ENCODE data around the gene ASPDH.

DNA sequence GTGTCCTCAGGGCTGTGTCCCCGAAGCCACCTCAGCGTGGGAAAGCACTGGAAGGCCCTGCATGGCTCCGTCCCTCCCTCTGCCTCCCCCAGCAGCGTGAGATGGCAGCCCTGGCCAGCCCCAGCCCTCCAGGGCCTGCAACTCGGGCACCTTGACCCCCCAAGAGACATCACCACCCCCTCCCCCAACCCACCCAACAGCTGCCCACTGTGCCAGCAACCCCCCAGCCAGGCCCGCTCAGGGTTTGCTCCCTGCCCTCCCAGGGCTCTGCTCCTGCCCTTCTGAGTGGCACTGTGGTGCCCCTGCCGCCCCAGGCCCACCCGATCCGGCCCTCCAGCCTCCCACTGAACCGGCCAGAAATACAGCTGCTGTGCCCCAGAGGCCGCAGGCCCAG lies 1.5 kb upstream of the ASPDH start:
- no peak for TF ChIP-seq POLR2A (IDR thresholded peaks at IDR 0.05; ENCODE audit: low read depth, low read length)
- TF ChIP-seq MAFK (IDR thresholded peaks at IDR 0.05; ENCODE audit: low read depth, low read length) = no peak
- TF ChIP-seq, protein P1, sequence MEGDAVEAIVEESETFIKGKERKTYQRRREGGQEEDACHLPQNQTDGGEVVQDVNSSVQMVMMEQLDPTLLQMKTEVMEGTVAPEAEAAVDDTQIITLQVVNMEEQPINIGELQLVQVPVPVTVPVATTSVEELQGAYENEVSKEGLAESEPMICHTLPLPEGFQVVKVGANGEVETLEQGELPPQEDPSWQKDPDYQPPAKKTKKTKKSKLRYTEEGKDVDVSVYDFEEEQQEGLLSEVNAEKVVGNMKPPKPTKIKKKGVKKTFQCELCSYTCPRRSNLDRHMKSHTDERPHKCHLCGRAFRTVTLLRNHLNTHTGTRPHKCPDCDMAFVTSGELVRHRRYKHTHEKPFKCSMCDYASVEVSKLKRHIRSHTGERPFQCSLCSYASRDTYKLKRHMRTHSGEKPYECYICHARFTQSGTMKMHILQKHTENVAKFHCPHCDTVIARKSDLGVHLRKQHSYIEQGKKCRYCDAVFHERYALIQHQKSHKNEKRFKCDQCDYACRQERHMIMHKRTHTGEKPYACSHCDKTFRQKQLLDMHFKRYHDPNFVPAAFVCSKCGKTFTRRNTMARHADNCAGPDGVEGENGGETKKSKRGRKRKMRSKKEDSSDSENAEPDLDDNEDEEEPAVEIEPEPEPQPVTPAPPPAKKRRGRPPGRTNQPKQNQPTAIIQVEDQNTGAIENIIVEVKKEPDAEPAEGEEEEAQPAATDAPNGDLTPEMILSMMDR (conservative IDR thresholded peaks at IDR 0.05; ENCODE audit: low read depth, low read length) = no peak
- TF ChIP-seq FOS (IDR thresholded peaks at IDR 0.05; ENCODE audit: low read depth, low read length) = no peak
- TF ChIP-seq RFX5 (IDR thresholded peaks at IDR 0.05; ENCODE audit: low read depth, low read length) = no peak
- TF ChIP-seq, protein P2, sequence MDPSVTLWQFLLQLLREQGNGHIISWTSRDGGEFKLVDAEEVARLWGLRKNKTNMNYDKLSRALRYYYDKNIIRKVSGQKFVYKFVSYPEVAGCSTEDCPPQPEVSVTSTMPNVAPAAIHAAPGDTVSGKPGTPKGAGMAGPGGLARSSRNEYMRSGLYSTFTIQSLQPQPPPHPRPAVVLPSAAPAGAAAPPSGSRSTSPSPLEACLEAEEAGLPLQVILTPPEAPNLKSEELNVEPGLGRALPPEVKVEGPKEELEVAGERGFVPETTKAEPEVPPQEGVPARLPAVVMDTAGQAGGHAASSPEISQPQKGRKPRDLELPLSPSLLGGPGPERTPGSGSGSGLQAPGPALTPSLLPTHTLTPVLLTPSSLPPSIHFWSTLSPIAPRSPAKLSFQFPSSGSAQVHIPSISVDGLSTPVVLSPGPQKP (IDR thresholded peaks at IDR 0.05; ENCODE audit: borderline replicate concordance, low read depth, low read length) = no peak
- TF ChIP-seq CEBPB (IDR thresholded peaks at IDR 0.05; ENCODE audit: low read depth, low read length) = no peak
- no peak for TF ChIP-seq RAD21 (IDR thresholded peaks at IDR 0.05; ENCODE audit: low read length)
- no peak for TF ChIP-seq MXI1 (IDR thresholded peaks at IDR 0.05; ENCODE audit: borderline replicate concordance, low read depth, low read length)
- TF ChIP-seq CHD1 (IDR thresholded peaks at IDR 0.05; ENCODE audit: low read depth, low read length) = no peak
- TF ChIP-seq RCOR1 (IDR thresholded peaks at IDR 0.05; ENCODE audit: insufficient replicate concordance, low read length) = no peak
- TF ChIP-seq NFE2L2 (IDR thresholded peaks at IDR 0.05; ENCODE audit: low read depth, low read length) = no peak
- TF ChIP-seq, protein P3, sequence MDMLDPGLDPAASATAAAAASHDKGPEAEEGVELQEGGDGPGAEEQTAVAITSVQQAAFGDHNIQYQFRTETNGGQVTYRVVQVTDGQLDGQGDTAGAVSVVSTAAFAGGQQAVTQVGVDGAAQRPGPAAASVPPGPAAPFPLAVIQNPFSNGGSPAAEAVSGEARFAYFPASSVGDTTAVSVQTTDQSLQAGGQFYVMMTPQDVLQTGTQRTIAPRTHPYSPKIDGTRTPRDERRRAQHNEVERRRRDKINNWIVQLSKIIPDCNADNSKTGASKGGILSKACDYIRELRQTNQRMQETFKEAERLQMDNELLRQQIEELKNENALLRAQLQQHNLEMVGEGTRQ (IDR thresholded peaks at IDR 0.05; ENCODE audit: low read depth, low read length) = no peak
